ENCODE data around the gene DNAJC25.

DNAJC25 gene

DNA sequence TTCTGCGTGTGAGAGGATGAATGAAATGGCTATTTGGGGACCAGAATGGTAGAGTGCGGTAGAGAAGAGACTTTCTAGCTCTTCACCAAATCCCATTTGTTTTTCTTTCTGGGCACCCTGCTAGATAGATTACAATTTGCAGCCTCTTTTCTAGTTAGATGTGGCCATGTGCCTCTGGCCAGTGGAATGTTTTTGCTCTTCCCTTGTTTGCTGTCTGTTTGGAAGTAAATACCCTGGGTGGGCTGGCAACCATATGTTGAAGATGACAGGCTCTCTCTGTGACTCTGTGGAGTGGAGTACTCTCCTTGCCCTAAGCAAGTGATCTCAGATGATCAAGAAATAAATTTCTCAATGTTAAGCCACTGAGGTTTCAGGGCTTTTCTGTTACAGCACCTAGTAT is 43.2 kb downstream of the DNAJC25 start:
- no peak for DNase-seq

- no peak for DNase-seq
Observed at GRCh38 chr9:111676116-111676515, 45.0 kb downstream of the DNAJC25 start.

GRCh38 chr9:111678293-111678692 is 47.2 kb downstream of the DNAJC25 start:
- no peak for DNase-seq

- no peak for DNase-seq
Observed at GRCh38 chr9:111679199-111679598, 48.1 kb downstream of the DNAJC25 start.

GRCh38 chr9:111683392-111683791 is 52.3 kb downstream of the DNAJC25 start:
- no peak for DNase-seq

DNA sequence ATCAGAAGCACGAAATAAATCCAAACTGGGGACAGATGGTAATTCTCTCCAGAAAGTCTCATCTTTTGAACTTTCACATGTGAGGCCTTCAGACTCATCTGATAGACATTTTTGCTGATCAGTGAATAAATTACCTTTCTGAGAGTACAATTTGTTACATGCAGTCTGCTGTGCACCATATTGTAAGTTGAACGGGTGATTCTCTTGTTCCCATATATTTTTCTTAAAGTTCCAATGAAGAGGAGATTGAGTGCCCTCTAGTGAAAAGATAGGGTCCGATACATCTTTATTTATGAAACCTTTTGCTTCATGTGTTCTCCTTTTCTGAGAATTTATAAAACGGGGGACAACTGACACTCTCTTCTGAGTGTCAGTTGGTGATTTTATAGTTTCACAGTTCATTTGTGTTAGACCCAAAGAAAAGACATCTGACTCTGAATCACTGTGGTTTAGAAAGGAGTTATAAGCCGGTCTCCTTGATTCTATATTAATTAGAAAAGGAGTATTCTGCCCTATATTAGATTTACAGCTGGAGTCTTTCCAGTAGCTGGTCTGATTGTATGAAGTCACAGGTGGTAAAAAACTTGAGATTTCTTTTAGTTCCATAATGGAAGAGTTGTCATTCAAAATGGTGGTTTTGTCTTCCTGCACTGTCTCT is 60.7 kb downstream of the DNAJC25 start:
- no peak for DNase-seq

GRCh38 chr9:111696796-111697195 is 65.7 kb downstream of the DNAJC25 start:
- DNase-seq, result no peak

DNA sequence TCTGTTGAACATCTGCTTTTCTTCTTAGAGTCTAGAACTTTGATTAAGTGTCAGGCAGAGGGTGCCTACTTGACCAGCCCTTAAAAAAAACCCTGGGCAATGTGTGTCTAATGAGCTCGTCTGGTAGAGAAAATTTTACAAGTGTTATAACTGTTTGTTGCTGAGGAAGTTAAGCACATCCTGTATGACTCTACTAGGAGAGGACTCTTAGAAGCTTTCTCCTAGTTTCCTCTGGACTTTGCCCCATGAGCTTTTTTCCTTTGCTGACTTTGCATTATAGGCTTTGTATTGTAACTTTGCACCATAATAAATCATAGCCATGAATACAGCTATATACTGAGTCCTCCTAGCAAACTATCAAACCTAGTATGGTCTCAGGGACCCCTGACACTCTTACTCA is 69.6 kb downstream of the DNAJC25 start:
- DNase-seq, result no peak
